Measurements from ENCODE around the gene C1QTNF2.

Gene C1QTNF2

DNA sequence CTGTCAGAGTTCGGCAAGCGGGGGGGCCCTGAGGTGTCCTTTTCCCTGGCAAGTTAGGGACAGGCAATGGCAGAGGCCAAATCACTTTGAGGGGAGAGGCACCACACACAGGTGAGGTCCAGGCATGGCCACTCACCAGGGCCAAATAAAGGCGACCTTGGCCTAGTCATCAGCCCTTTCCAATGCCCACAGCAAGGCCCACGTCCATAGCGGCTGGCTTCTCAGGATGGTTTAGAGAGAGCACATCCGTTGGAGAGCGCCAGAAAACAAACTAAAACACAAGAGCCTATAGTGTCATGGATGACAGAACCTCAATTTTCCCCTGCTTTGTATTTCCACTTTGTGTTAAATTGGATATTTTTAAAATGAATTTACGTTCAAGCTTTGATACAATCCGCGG, 65.1 kb downstream of the C1QTNF2 start:
- TF ChIP-seq, protein P1, sequence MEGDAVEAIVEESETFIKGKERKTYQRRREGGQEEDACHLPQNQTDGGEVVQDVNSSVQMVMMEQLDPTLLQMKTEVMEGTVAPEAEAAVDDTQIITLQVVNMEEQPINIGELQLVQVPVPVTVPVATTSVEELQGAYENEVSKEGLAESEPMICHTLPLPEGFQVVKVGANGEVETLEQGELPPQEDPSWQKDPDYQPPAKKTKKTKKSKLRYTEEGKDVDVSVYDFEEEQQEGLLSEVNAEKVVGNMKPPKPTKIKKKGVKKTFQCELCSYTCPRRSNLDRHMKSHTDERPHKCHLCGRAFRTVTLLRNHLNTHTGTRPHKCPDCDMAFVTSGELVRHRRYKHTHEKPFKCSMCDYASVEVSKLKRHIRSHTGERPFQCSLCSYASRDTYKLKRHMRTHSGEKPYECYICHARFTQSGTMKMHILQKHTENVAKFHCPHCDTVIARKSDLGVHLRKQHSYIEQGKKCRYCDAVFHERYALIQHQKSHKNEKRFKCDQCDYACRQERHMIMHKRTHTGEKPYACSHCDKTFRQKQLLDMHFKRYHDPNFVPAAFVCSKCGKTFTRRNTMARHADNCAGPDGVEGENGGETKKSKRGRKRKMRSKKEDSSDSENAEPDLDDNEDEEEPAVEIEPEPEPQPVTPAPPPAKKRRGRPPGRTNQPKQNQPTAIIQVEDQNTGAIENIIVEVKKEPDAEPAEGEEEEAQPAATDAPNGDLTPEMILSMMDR (IDR thresholded peaks at IDR 0.05; ENCODE audit: low read depth, low read length), result no peak
- DNase-seq (ENCODE audit: extremely low read depth, low read depth), result no peak

- TF ChIP-seq, protein P1 (IDR thresholded peaks at IDR 0.05; ENCODE audit: low read depth, low read length), result no peak
- no peak for DNase-seq (ENCODE audit: extremely low read depth, low read depth)
Observed at GRCh38 chr5:160303690-160304089, 66.7 kb downstream of the C1QTNF2 start.

- TF ChIP-seq, protein P1 (IDR thresholded peaks at IDR 0.05; ENCODE audit: low read depth, low read length), result no peak
- DNase-seq (ENCODE audit: extremely low read depth, low read depth), result no peak
Observed at GRCh38 chr5:160298189-160298588, 72.2 kb downstream of the C1QTNF2 start.

GRCh38 chr5:160297776-160298175, 72.7 kb downstream of the C1QTNF2 start:
- TF ChIP-seq, protein P1 (IDR thresholded peaks at IDR 0.05; ENCODE audit: low read depth, low read length), result no peak
- DNase-seq (ENCODE audit: extremely low read depth, low read depth), result no peak
